ENCODE measurements around the gene TCL1A.

TCL1A gene

GRCh38 chr14:95727056-95727700, 13.3 kb upstream of the TCL1A start:
- DNase-seq (ENCODE audit: low spot score), result no peak
- no peak overlapping the region for H3K4me3 ChIP-seq
- H3K27ac ChIP-seq, result no peak overlapping the region
- no peak for TF ChIP-seq CTCF (IDR thresholded peaks at IDR 0.05)

- Histone ChIP-seq H3K4me3 (no peak overlapping the region), H3K27ac (no peak overlapping the region)
- no peak for DNase-seq (ENCODE audit: low spot score)
- TF ChIP-seq CTCF (IDR thresholded peaks at IDR 0.05), result no peak
Observed at GRCh38 chr14:95725685-95726336, 11.9 kb upstream of the TCL1A start.

- DNase-seq (ENCODE audit: low spot score), result no peak
- no peak for TF ChIP-seq CTCF (IDR thresholded peaks at IDR 0.05)
- Histone ChIP-seq H3K4me3 (no peak overlapping the region), H3K27ac (no peak overlapping the region)
Observed at GRCh38 chr14:95722525-95723190, 8.7 kb upstream of the TCL1A start.

- H3K27ac ChIP-seq, result no peak overlapping the region
- no peak for TF ChIP-seq CTCF (IDR thresholded peaks at IDR 0.05)
- no peak overlapping the region for H3K4me3 ChIP-seq
- DNase-seq (ENCODE audit: low spot score), result no peak
Observed at GRCh38 chr14:95712398-95712797, 1.5 kb downstream of the TCL1A start.

- H3K27ac ChIP-seq, result no peak overlapping the region
- H3K4me3 ChIP-seq, result no peak overlapping the region
- no peak for DNase-seq (ENCODE audit: low spot score)
- no peak for TF ChIP-seq CTCF (IDR thresholded peaks at IDR 0.05)
Observed at GRCh38 chr14:95711476-95712176, 2.3 kb downstream of the TCL1A start.

- no peak for DNase-seq (ENCODE audit: low spot score)
- Histone ChIP-seq H3K4me3 (no peak overlapping the region), H3K27ac (no peak overlapping the region)
- TF ChIP-seq CTCF (IDR thresholded peaks at IDR 0.05), result no peak
Observed at GRCh38 chr14:95710106-95710505, 3.8 kb downstream of the TCL1A start.
